ES-I3 (cell line): ENCODE data around the gene PPP4R3A.
"Not testable (repeated sequence)": the region's sequence is repeated elsewhere in the genome, so short reads cannot be mapped to it uniquely, and the experiment has no call there.

Experiments used
- H3K36me3 ChIP-seq: 2 replicates; pipeline ENCODE4 v1.6.1; 2013; ENCODE audit warnings: mild to moderate bottlenecking, low read length, control low read depth, moderate library complexity; ENCODE audit not compliant: insufficient read depth
- H3K4me1 ChIP-seq: 2 replicates; pipeline ENCODE4 v1.6.1; 2013; ENCODE audit warnings: mild to moderate bottlenecking, control low read depth, low read length; ENCODE audit not compliant: insufficient read depth
- H3K9ac ChIP-seq: 2 replicates; pipeline ENCODE4 v1.6.1; 2013; ENCODE audit warnings: low read depth, mild to moderate bottlenecking, low read length, moderate library complexity
- H3K9me3 ChIP-seq: 2 replicates; pipeline ENCODE4 v1.6.1; 2013; ENCODE audit warnings: mild to moderate bottlenecking, low read length, moderate library complexity; ENCODE audit not compliant: control insufficient read depth, insufficient read depth

Gene PPP4R3A

GRCh38 chr14:91516663-91517388 lies 6.7 kb upstream of the PPP4R3A start:
- no peaks in the 10 kb centered on the region for H3K9me3 ChIP-seq
- no peaks in the 10 kb centered on the region for H3K4me1 ChIP-seq

GRCh38 chr14:91515979-91516378 lies 5.9 kb upstream of the PPP4R3A start:
- H3K9me3 ChIP-seq = no peaks in the 10 kb centered on the region
- no peak overlapping the region for H3K9ac ChIP-seq
- H3K36me3 ChIP-seq = no peaks in the 10 kb centered on the region
- no peaks in the 10 kb centered on the region for H3K4me1 ChIP-seq

More at GRCh38 chr14:91516663-91517388, 6.7 kb upstream of the PPP4R3A start:
- H3K9ac ChIP-seq = no peak overlapping the region
- H3K36me3 ChIP-seq = no peaks in the 10 kb centered on the region

GRCh38 chr14:91511043-91511383 lies 903 bp upstream of the PPP4R3A start:
- Histone ChIP-seq H3K36me3 (no peaks in the 10 kb centered on the region), H3K9ac (peak overlapping the region; percentile 88), H3K4me1 (no peaks in the 10 kb centered on the region), H3K9me3 (no peaks in the 10 kb centered on the region)

- peaks cover 7% of the 10 kb centered on the region; the same call in 1 of the 2 replicates for H3K36me3 ChIP-seq
- no peaks in the 10 kb centered on the region for H3K9me3 ChIP-seq
- H3K4me1 ChIP-seq = no peaks in the 10 kb centered on the region
- peak overlapping the region; percentile 88 for H3K9ac ChIP-seq
Observed at GRCh38 chr14:91509878-91510170, 286 bp downstream of the PPP4R3A start.

DNA sequence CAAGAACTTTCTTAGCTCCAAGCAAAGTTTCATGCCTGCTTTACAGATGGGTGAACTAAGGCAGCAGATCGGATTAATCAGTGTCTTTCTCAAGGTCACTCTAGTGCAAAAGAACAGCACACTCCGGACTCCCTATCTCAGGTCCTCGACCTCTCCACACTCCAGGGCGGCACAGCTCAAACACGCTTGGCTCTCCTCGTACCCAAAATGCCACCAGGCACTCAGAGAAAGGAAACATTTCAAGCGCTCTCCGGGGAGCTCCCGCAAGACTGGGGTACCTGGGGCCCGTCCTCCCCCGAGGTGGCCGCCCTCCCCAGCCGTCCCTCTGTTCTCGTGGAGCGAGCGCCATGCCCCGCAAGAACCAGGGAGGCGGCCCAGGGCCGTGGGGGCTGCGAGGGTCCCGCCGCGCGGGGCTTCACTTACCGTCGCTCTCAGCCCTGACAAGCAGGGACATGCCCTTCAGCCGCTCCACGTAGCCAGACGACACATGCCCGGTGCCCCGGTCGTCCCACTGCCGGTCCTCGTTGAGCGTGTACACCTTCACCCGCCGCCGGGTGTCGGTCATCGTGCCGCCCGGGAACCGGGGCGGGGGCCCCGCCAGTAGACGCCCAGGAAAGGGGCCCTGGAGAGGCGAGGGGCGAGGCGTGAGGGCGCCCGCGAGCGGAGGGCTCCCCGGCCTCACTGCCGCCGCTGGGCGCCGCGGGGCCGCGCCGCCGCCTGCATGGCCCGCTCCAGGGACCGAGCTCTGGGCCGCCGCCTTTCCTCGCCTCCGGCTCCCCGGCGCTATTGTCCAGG lies 830 bp downstream of the PPP4R3A start:
- Histone ChIP-seq H3K9me3 (no peaks in the 10 kb centered on the region), H3K9ac (peak overlapping the region; percentile 88), H3K4me1 (no peaks in the 10 kb centered on the region), H3K36me3 (peaks cover 7% of the 10 kb centered on the region; the same call in 1 of the 2 replicates)

- H3K9ac ChIP-seq = peak overlapping the region; percentile 88
- H3K4me1 ChIP-seq = no peaks in the 10 kb centered on the region
- peaks cover 9% of the 10 kb centered on the region for H3K36me3 ChIP-seq
- no peaks in the 10 kb centered on the region for H3K9me3 ChIP-seq
Observed at GRCh38 chr14:91508105-91508504, 2.0 kb downstream of the PPP4R3A start.

GRCh38 chr14:91506226-91506625 lies 3.9 kb downstream of the PPP4R3A start:
- Histone ChIP-seq H3K9me3 (no peaks in the 10 kb centered on the region), H3K9ac (no peak overlapping the region), H3K36me3 (peaks cover 13% of the 10 kb centered on the region), H3K4me1 (no peaks in the 10 kb centered on the region)

GRCh38 chr14:91503000-91503504 lies 7.1 kb downstream of the PPP4R3A start:
- Histone ChIP-seq H3K9ac (no peak overlapping the region), H3K36me3 (peaks cover 13% of the 10 kb centered on the region), H3K9me3 (no peaks in the 10 kb centered on the region), H3K4me1 (no peaks in the 10 kb centered on the region)

DNA sequence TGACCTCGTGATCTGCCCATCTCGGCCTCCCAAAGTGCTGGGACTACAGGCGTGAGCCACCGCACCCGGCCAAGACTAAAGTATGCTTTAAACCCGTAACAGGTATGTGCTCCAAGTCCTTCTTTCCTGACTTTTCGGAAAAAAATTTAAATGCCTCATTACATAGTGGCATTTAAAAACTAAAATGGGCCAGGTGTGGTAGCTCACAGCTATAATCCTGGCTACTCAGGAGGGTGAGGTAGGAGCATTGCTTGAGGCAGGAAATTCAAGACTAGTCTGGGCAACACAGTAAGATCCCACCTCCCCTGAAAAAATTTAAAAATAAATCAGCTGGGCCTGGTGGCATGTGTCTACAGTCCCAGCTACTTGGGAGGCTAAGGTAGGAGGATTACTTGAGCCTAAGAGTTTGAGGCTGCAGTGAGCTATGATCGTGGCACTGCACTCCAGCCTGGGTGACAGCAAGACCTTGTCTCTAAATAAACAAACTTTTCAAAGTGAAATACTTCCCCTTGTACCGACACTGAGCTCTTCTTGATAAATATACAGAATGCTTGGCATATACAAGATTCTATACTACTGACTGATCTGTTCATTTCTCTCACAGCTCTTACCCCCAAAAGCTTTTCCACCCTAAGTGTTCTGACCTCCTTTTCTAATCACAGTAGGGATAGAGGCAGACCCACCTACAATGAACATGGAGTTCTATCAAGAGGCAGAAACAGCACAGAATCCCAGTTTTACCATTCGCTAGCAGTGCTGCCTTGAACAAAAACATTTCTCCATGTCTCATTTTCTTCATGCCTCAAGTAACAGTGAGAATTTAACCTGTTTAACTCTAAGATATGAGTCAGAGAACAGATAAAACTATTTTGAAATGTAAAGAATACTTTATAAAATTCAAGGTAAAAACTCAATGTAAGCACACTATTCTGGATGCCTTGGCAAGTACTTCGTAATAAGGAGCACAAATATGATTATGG lies 7.9 kb downstream of the PPP4R3A start:
- Histone ChIP-seq H3K9ac (no peak overlapping the region), H3K36me3 (peaks cover 13% of the 10 kb centered on the region), H3K4me1 (no peaks in the 10 kb centered on the region), H3K9me3 (no peaks in the 10 kb centered on the region)

DNA sequence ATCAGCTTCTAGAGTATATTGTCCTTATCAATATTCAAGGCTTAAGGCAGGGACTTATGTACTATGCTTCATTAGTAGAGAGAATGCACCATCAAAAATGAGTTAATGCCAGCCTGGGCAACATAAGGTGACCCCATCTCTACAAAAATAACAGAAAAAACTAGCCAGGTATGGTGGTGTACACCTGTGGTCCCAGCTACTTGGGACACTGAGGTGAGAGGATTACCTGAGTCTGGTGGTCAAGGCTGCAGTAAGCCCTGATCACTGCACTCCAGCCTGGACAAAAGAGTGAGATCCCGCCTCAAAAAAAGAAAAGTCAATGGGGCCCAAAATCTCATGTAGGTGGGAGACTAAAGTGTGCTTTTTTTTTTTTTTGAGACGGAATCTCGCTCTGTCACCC lies 8.8 kb downstream of the PPP4R3A start:
- Histone ChIP-seq H3K9ac (no peak overlapping the region), H3K36me3 (peaks cover 13% of the 10 kb centered on the region), H3K4me1 (peaks cover 1% of the 10 kb centered on the region), H3K9me3 (no peaks in the 10 kb centered on the region)

DNA sequence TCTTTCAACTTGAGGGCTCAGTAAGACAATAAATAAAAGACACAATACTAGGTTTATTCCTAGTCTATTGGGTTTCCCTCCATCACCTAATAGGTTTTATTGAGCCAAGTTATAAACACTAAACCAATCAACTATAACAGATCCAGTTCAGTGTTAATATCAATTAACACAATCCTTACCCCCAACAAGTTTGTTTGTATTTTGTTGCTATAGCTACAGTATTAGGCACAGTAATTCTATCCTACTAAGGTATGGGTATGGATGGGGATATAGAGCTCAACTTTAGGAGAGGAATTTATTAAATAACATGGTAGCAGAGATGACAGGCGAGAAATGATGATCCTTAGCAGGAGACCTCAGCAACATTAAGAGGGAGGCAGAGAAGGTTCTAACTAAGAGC lies 13.3 kb downstream of the PPP4R3A start:
- no peaks in the 10 kb centered on the region for H3K36me3 ChIP-seq
- H3K4me1 ChIP-seq = peaks cover 6% of the 10 kb centered on the region
- no peak overlapping the region for H3K9ac ChIP-seq
- H3K9me3 ChIP-seq = no peaks in the 10 kb centered on the region

DNA sequence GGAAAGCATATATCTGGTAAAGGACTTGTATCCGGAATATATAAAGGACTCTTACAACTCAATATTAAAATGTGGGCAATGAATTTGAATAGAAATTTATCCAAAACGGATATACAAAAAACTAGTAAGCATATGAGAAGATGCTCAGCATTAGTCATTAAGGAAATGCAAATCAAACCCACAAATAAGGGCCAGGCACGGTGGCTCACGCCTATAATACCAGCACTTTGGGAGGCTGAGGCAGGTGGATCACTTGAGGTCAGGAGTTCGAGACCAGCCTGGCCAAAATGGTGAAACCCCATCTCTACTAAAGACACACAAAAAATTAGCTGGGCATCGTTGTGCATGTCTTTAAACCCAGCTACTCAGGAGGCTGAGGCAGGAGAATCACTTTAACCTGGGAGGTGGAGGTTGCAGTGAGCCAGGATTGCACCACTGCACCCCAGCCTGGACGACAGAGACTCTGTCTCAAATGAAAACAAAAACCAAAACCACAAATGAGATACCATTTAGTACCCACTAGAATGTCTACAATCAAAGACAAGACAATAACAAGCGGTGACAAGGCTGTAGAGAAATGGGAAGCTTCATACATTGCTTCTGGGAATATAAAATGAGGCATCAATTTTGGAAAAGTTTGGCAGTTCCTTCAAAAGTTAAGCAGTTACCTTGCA lies 15.6 kb downstream of the PPP4R3A start:
- not testable (repeated sequence) for H3K4me1 ChIP-seq, H3K9me3 ChIP-seq, H3K9ac ChIP-seq, H3K36me3 ChIP-seq

- Histone ChIP-seq H3K9me3 (no peaks in the 10 kb centered on the region), H3K36me3 (no peaks in the 10 kb centered on the region), H3K4me1 (peaks cover 6% of the 10 kb centered on the region), H3K9ac (no peak overlapping the region)
Observed at GRCh38 chr14:91493169-91493568, 16.9 kb downstream of the PPP4R3A start.

GRCh38 chr14:91484744-91485143 lies 25.4 kb downstream of the PPP4R3A start:
- no peak overlapping the region for H3K9ac ChIP-seq
- peaks cover 40% of the 10 kb centered on the region for H3K36me3 ChIP-seq
- 0 out of 2 replicates have a peak, but pooled peaks cover 7% of the 10 kb centered on the region for H3K4me1 ChIP-seq
- H3K9me3 ChIP-seq = no peaks in the 10 kb centered on the region
